PFSK-1 (cell line): ENCODE measurements around the gene BRI3.

ENCODE experiments used
- FOXP2 ChIP-seq: optimal IDR thresholded peaks from 2 replicates; pipeline ENCODE3; 2011; ENCODE audit warnings: borderline replicate concordance, control low read depth, inconsistent platforms; ENCODE audit not compliant: insufficient read depth; ENCODE audit errors: extremely low read length, extremely low read depth
- POLR2AphosphoS5 ChIP-seq: IDR thresholded peaks from 2 replicates; pipeline ENCODE4 v1.6.1; 2012; ENCODE audit warnings: low read depth, mild to moderate bottlenecking, control low read depth, low read length, moderate library complexity
- SIN3A ChIP-seq: IDR thresholded peaks from 2 replicates; pipeline ENCODE4 v1.6.1; 2012; ENCODE audit warnings: mild to moderate bottlenecking, low read length, moderate library complexity, borderline replicate concordance; ENCODE audit not compliant: insufficient read depth
- TAF1 ChIP-seq: IDR thresholded peaks from 2 replicates; pipeline ENCODE4 v1.6.1; 2012; ENCODE audit warnings: low read length, control low read depth, borderline replicate concordance; ENCODE audit not compliant: insufficient read depth
- TF ChIP-seq, protein P1 (sequence below), 2 experiments: IDR thresholded peaks; 2 replicates each; pipeline versions ENCODE4 v1.6.1 to v1.8.0; 2011 to 2012; ENCODE audit warnings: low read depth in 2 of 2, low read length in 2 of 2, control low read depth in 1 of 2, inconsistent platforms in 1 of 2, mild to moderate bottlenecking in 1 of 2, moderate library complexity in 1 of 2; ENCODE audit not compliant: insufficient read depth in 1 of 2

DNA sequence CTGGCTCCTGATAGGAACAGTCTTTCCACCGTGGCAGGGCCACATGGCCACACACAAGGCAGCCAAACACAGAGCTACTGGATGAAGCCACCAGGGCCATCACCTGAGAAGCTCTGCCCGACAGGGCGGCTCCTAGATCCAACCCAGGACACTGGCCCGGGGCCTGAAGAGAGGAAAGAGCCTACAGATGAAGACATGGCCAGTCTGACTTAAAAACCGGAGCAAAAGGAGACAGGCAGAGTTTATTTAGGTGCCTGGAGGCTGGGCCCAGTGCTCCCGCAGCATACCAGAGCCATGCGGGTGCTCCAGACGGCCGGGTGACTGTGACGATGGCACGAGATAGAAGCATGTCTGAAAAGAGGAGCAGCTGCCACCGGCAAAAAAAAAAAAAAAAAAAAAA lies 33.3 kb upstream of the BRI3 start:
- no peak for TF ChIP-seq SIN3A
- TF ChIP-seq TAF1: no peak
- no peak for TF ChIP-seq POLR2AphosphoS5
- TF ChIP-seq, protein P1, sequence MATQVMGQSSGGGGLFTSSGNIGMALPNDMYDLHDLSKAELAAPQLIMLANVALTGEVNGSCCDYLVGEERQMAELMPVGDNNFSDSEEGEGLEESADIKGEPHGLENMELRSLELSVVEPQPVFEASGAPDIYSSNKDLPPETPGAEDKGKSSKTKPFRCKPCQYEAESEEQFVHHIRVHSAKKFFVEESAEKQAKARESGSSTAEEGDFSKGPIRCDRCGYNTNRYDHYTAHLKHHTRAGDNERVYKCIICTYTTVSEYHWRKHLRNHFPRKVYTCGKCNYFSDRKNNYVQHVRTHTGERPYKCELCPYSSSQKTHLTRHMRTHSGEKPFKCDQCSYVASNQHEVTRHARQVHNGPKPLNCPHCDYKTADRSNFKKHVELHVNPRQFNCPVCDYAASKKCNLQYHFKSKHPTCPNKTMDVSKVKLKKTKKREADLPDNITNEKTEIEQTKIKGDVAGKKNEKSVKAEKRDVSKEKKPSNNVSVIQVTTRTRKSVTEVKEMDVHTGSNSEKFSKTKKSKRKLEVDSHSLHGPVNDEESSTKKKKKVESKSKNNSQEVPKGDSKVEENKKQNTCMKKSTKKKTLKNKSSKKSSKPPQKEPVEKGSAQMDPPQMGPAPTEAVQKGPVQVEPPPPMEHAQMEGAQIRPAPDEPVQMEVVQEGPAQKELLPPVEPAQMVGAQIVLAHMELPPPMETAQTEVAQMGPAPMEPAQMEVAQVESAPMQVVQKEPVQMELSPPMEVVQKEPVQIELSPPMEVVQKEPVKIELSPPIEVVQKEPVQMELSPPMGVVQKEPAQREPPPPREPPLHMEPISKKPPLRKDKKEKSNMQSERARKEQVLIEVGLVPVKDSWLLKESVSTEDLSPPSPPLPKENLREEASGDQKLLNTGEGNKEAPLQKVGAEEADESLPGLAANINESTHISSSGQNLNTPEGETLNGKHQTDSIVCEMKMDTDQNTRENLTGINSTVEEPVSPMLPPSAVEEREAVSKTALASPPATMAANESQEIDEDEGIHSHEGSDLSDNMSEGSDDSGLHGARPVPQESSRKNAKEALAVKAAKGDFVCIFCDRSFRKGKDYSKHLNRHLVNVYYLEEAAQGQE (IDR thresholded peaks at IDR 0.05; ENCODE audit: insufficient read depth in 1 of 2, low read depth in 2 of 2, low read length in 2 of 2): no peak
- TF ChIP-seq FOXP2: no peak
